SK-N-SH treated with all-trans-retinoic acid at 6 μM for 48 hours (cell line): ENCODE results near the gene RTN1.

Source experiments
- ATAC-seq: fragments of 200-7000 bp; cut with Tn5 transposase; 3 replicates; pipeline ENCODE4 v1.9.1; 2020; ENCODE audit warnings: mild to moderate bottlenecking, moderate library complexity
- ARNTL ChIP-seq: fragments of 450-650 bp; formaldehyde crosslinking; IDR thresholded peaks from 2 replicates; pipeline ENCODE4 v1.5.0; 2020; ENCODE audit warnings: low read depth, mild to moderate bottlenecking, moderate library complexity, borderline replicate concordance
- BACH2 ChIP-seq: fragments of 250-450 bp; sonication (Bioruptor Pico); IDR thresholded peaks from 2 replicates; pipeline ENCODE4 v1.9.0; 2021; ENCODE audit warnings: mild to moderate bottlenecking, borderline replicate concordance
- CREB5 ChIP-seq: fragments of 250-450 bp; sonication (Bioruptor Pico); IDR thresholded peaks from 2 replicates; pipeline ENCODE4 v1.5.1; 2020; ENCODE audit warnings: low read depth, mild to moderate bottlenecking, moderate library complexity
- CSDC2 ChIP-seq: fragments of 250-450 bp; sonication (Bioruptor Pico); IDR thresholded peaks from 2 replicates; pipeline ENCODE4 v1.5.0; 2020; ENCODE audit warnings: mild to moderate bottlenecking, moderate library complexity
- ESRRG ChIP-seq: fragments of 250-450 bp; sonication (Bioruptor Pico); IDR thresholded peaks from 2 replicates; pipeline ENCODE4 v1.6.1; 2021; ENCODE audit warnings: mild to moderate bottlenecking
- GLIS3 ChIP-seq: fragments of 250-450 bp; sonication (Bioruptor Pico); IDR thresholded peaks from 2 replicates; pipeline ENCODE4 v1.5.0; 2020; ENCODE audit warnings: mild to moderate bottlenecking, moderate library complexity
- ISL1 ChIP-seq: fragments of 250-450 bp; sonication (Bioruptor Pico); IDR thresholded peaks from 2 replicates; pipeline ENCODE4 v2.1.2; 2022; ENCODE audit warnings: mild to moderate bottlenecking, moderate library complexity
- OSR1 ChIP-seq: fragments of 250-450 bp; sonication (Bioruptor Pico); IDR thresholded peaks from 2 replicates; pipeline ENCODE4 v1.8.0; 2022; ENCODE audit warnings: moderate library complexity, mild to moderate bottlenecking, inconsistent platforms
- PATZ1 ChIP-seq: fragments of 250-450 bp; sonication (Bioruptor Pico); IDR thresholded peaks from 2 replicates; pipeline ENCODE4 v1.8.0; 2020; ENCODE audit warnings: mild to moderate bottlenecking, moderate library complexity, borderline replicate concordance
- POU6F1 ChIP-seq: fragments of 250-450 bp; sonication (Bioruptor Pico); IDR thresholded peaks from 2 replicates; pipeline ENCODE4 v1.8.0; 2021; ENCODE audit warnings: low read depth, mild to moderate bottlenecking, moderate library complexity, borderline replicate concordance
- PPARA ChIP-seq: fragments of 250-450 bp; sonication (Bioruptor Pico); IDR thresholded peaks from 2 replicates; pipeline ENCODE4 v1.5.0; 2020; ENCODE audit warnings: mild to moderate bottlenecking, borderline replicate concordance
- RARB ChIP-seq: fragments of 250-450 bp; sonication (Bioruptor Pico); IDR thresholded peaks from 2 replicates; pipeline ENCODE4 v1.8.0; 2021; ENCODE audit warnings: mild to moderate bottlenecking, moderate library complexity
- SNAI2 ChIP-seq: fragments of 250-450 bp; sonication (Bioruptor Pico); IDR thresholded peaks from 2 replicates; pipeline ENCODE4 v1.5.0; 2020; ENCODE audit warnings: mild to moderate bottlenecking, moderate library complexity
- TCF4 ChIP-seq: fragments of 250-450 bp; sonication (Bioruptor Pico); IDR thresholded peaks from 2 replicates; pipeline ENCODE4 v1.8.0; 2021; ENCODE audit warnings: mild to moderate bottlenecking, moderate library complexity, borderline replicate concordance
- TOX ChIP-seq: fragments of 250-450 bp; sonication (Bioruptor Pico); IDR thresholded peaks from 2 replicates; pipeline ENCODE4 v1.8.0; 2021; ENCODE audit warnings: mild to moderate bottlenecking, moderate library complexity, borderline replicate concordance
- ZC3H10 ChIP-seq: fragments of 250-450 bp; sonication (Bioruptor Pico); IDR thresholded peaks from 2 replicates; pipeline ENCODE4 v1.5.1; 2021; ENCODE audit warnings: mild to moderate bottlenecking, moderate library complexity
- ZFP3 ChIP-seq: fragments of 250-450 bp; sonication (Bioruptor Pico); IDR thresholded peaks from 2 replicates; pipeline ENCODE4 v1.5.0; 2020; ENCODE audit warnings: mild to moderate bottlenecking, moderate library complexity
- ZFP30 ChIP-seq: fragments of 450-650 bp; formaldehyde crosslinking; IDR thresholded peaks from 2 replicates; pipeline ENCODE4 v1.5.0; 2022; ENCODE audit warnings: mild to moderate bottlenecking, moderate library complexity
- ZNF565 ChIP-seq: fragments of 450-650 bp; formaldehyde crosslinking; conservative IDR thresholded peaks from 2 replicates; pipeline ENCODE4 v1.5.0; 2020; ENCODE audit warnings: low read depth, mild to moderate bottlenecking, moderate library complexity
- ZNF70 ChIP-seq: fragments of 450-650 bp; formaldehyde crosslinking; IDR thresholded peaks from 2 replicates; pipeline ENCODE4 v1.5.0; 2020; ENCODE audit warnings: mild to moderate bottlenecking, moderate library complexity
- TF ChIP-seq, protein P1 (sequence below): fragments of 250-450 bp; sonication (Bioruptor Pico); IDR thresholded peaks from 2 replicates; pipeline ENCODE4 v1.5.1; 2021; ENCODE audit warnings: mild to moderate bottlenecking, moderate library complexity
- TF ChIP-seq, protein P2 (sequence below): fragments of 250-450 bp; sonication (Bioruptor Pico); IDR thresholded peaks from 2 replicates; pipeline ENCODE4 v1.5.0; 2020; ENCODE audit warnings: mild to moderate bottlenecking, moderate library complexity

The RTN1 gene

GRCh38 chr14:59566725-59567124, 303.9 kb downstream of the RTN1 start:
- no peak for ATAC-seq
- TF ChIP-seq SNAI2 (CRISPR knock-in tag), result no peak
- TF ChIP-seq GLIS3 (CRISPR knock-in tag), result no peak
- no peak for TF ChIP-seq ARNTL (CRISPR knock-in tag)
- no peak for TF ChIP-seq RARB (CRISPR knock-in tag)
- no peak for TF ChIP-seq ZFP3 (CRISPR knock-in tag)
- no peak for TF ChIP-seq OSR1
- TF ChIP-seq ISL1 (CRISPR knock-in tag), result no peak
- no peak for TF ChIP-seq BACH2 (CRISPR knock-in tag)
- TF ChIP-seq ESRRG (CRISPR knock-in tag), result no peak
- no peak for TF ChIP-seq CREB5
- TF ChIP-seq, protein P1, sequence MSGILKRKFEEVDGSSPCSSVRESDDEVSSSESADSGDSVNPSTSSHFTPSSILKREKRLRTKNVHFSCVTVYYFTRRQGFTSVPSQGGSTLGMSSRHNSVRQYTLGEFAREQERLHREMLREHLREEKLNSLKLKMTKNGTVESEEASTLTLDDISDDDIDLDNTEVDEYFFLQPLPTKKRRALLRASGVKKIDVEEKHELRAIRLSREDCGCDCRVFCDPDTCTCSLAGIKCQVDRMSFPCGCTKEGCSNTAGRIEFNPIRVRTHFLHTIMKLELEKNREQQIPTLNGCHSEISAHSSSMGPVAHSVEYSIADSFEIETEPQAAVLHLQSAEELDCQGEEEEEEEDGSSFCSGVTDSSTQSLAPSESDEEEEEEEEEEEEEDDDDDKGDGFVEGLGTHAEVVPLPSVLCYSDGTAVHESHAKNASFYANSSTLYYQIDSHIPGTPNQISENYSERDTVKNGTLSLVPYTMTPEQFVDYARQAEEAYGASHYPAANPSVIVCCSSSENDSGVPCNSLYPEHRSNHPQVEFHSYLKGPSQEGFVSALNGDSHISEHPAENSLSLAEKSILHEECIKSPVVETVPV, result no peak
- TF ChIP-seq ZC3H10, result no peak
- TF ChIP-seq, protein P2, sequence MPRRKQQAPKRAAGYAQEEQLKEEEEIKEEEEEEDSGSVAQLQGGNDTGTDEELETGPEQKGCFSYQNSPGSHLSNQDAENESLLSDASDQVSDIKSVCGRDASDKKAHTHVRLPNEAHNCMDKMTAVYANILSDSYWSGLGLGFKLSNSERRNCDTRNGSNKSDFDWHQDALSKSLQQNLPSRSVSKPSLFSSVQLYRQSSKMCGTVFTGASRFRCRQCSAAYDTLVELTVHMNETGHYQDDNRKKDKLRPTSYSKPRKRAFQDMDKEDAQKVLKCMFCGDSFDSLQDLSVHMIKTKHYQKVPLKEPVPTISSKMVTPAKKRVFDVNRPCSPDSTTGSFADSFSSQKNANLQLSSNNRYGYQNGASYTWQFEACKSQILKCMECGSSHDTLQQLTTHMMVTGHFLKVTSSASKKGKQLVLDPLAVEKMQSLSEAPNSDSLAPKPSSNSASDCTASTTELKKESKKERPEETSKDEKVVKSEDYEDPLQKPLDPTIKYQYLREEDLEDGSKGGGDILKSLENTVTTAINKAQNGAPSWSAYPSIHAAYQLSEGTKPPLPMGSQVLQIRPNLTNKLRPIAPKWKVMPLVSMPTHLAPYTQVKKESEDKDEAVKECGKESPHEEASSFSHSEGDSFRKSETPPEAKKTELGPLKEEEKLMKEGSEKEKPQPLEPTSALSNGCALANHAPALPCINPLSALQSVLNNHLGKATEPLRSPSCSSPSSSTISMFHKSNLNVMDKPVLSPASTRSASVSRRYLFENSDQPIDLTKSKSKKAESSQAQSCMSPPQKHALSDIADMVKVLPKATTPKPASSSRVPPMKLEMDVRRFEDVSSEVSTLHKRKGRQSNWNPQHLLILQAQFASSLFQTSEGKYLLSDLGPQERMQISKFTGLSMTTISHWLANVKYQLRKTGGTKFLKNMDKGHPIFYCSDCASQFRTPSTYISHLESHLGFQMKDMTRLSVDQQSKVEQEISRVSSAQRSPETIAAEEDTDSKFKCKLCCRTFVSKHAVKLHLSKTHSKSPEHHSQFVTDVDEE, result no peak
- TF ChIP-seq PATZ1 (CRISPR knock-in tag), result no peak
- no peak for TF ChIP-seq TCF4 (CRISPR knock-in tag)
- no peak for TF ChIP-seq POU6F1 (CRISPR knock-in tag)
- no peak for TF ChIP-seq CSDC2
- TF ChIP-seq ZNF565 (CRISPR knock-in tag), result no peak
- no peak for TF ChIP-seq ZNF70 (CRISPR knock-in tag)

- TF ChIP-seq ZNF70 (CRISPR knock-in tag), result no peak
- no peak for TF ChIP-seq CSDC2
- no peak for TF ChIP-seq GLIS3 (CRISPR knock-in tag)
- no peak for TF ChIP-seq PATZ1 (CRISPR knock-in tag)
- no peak for TF ChIP-seq PPARA (CRISPR knock-in tag)
- TF ChIP-seq ARNTL (CRISPR knock-in tag), result no peak
- no peak for TF ChIP-seq ZFP30 (CRISPR knock-in tag)
- no peak for TF ChIP-seq SNAI2 (CRISPR knock-in tag)
- no peak for TF ChIP-seq OSR1
- TF ChIP-seq TCF4 (CRISPR knock-in tag), result no peak
- no peak for TF ChIP-seq POU6F1 (CRISPR knock-in tag)
- TF ChIP-seq TOX (CRISPR knock-in tag), result no peak
- TF ChIP-seq, protein P1, result no peak
- TF ChIP-seq ESRRG (CRISPR knock-in tag), result no peak
- TF ChIP-seq ISL1 (CRISPR knock-in tag), result no peak
- TF ChIP-seq ZNF565 (CRISPR knock-in tag), result no peak
- no peak for TF ChIP-seq CREB5
- no peak for TF ChIP-seq ZFP3 (CRISPR knock-in tag)
- no peak for ATAC-seq
These were observed 304.3 kb downstream of the RTN1 start for GRCh38 chr14:59566296-59566695.
